Dedifferentiated amniotic fluid mesenchymal stem cell (primary cell): ENCODE measurements around the gene POTEM.
"Not testable (repeated sequence)": the region's sequence is repeated elsewhere in the genome, so short reads cannot be mapped to it uniquely, and the experiment has no call there.

Experiments used
- DNase-seq: peaks from one replicate; pipeline ENCODE4 v3.0.0-alpha.2; 2016; ENCODE audit errors: extremely low spot score

POTEM gene

GRCh38 chr14:18967134-18967533 is at the start of gene POTEM:
Gene POTEM (plus strand): TSS chr14:18967434. CDS start chr14:18967486, 52 bp downstream.
- not testable (repeated sequence) for DNase-seq

GRCh38 chr14:18918345-18918744 is 48.9 kb upstream of the POTEM start:
- DNase-seq, result not testable (repeated sequence)

GRCh38 chr14:18920052-18920451 is 47.2 kb upstream of the POTEM start:
- not testable (repeated sequence) for DNase-seq

- DNase-seq, result not testable (repeated sequence)
Measured at GRCh38 chr14:18921055-18921701, 46.1 kb upstream of the POTEM start.

- DNase-seq, result not testable (repeated sequence)
Measured at GRCh38 chr14:18936848-18937247, 30.4 kb upstream of the POTEM start.

GRCh38 chr14:18938733-18939132 is 28.5 kb upstream of the POTEM start:
- not testable (repeated sequence) for DNase-seq

- not testable (repeated sequence) for DNase-seq
Measured at GRCh38 chr14:18949939-18950338, 17.3 kb upstream of the POTEM start.

GRCh38 chr14:18953085-18953484 is 14.1 kb upstream of the POTEM start:
- not testable (repeated sequence) for DNase-seq

- not testable (repeated sequence) for DNase-seq
Measured at GRCh38 chr14:18955816-18956215, 11.4 kb upstream of the POTEM start.

GRCh38 chr14:18961576-18961975 is 5.7 kb upstream of the POTEM start:
- DNase-seq, result not testable (repeated sequence)

GRCh38 chr14:18962143-18962542 is 5.1 kb upstream of the POTEM start:
- not testable (repeated sequence) for DNase-seq

GRCh38 chr14:18963276-18963675 is 4.0 kb upstream of the POTEM start:
- DNase-seq, result not testable (repeated sequence)

- not testable (repeated sequence) for DNase-seq
Measured at GRCh38 chr14:18964878-18965277, 2.4 kb upstream of the POTEM start.

- not testable (repeated sequence) for DNase-seq
Measured at GRCh38 chr14:19002566-19002965, 35.3 kb downstream of the POTEM start.

- not testable (repeated sequence) for DNase-seq
Measured at GRCh38 chr14:19006490-19006889, 39.3 kb downstream of the POTEM start.

- DNase-seq, result not testable (repeated sequence)
Measured at GRCh38 chr14:19007678-19008077, 40.4 kb downstream of the POTEM start.

GRCh38 chr14:19011029-19011428 is 43.8 kb downstream of the POTEM start:
- not testable (repeated sequence) for DNase-seq

GRCh38 chr14:19011703-19012102 is 44.5 kb downstream of the POTEM start:
- DNase-seq, result not testable (repeated sequence)

GRCh38 chr14:19015185-19015584 is 48.0 kb downstream of the POTEM start:
- DNase-seq, result not testable (repeated sequence)

GRCh38 chr14:19025080-19025589 is 57.9 kb downstream of the POTEM start:
- not testable (repeated sequence) for DNase-seq

GRCh38 chr14:19026649-19027351 is 59.6 kb downstream of the POTEM start:
- DNase-seq, result not testable (repeated sequence)

GRCh38 chr14:19027895-19028294 is 60.7 kb downstream of the POTEM start:
- not testable (repeated sequence) for DNase-seq
